SJCRH30 (cell line): ENCODE results near the gene TCAF1. TPM values are rescaled to one million over a fixed set of nuclear protein-coding genes. Genes with fewer than 3 reads are reported as not detected.

Source experiments
- DNase-seq, 2 experiments: peaks; one replicate each; pipeline ENCODE4 v3.0.0-alpha.2; 2015 to 2020
- H3K27ac ChIP-seq: fragments of 250-450 bp; sonication (Bioruptor Pico); 2 replicates; pipeline ENCODE4 v1.5.1; 2020; ENCODE audit warnings: mild to moderate bottlenecking, moderate library complexity
- H3K27me3 ChIP-seq: fragments of 250-450 bp; sonication (Bioruptor Pico); 2 replicates; pipeline ENCODE4 v1.5.1; 2020; ENCODE audit warnings: mild to moderate bottlenecking, moderate library complexity
- H3K36me3 ChIP-seq: fragments of 250-450 bp; sonication (Bioruptor Pico); 2 replicates; pipeline ENCODE4 v1.5.1; 2020; ENCODE audit warnings: mild to moderate bottlenecking, moderate library complexity
- H3K4me1 ChIP-seq: fragments of 250-450 bp; sonication (Bioruptor Pico); 2 replicates; pipeline ENCODE4 v1.5.1; 2020; ENCODE audit warnings: mild to moderate bottlenecking, moderate library complexity
- H3K4me3 ChIP-seq: fragments of 250-450 bp; sonication (Bioruptor Pico); 2 replicates; pipeline ENCODE4 v1.5.1; 2020; ENCODE audit warnings: mild to moderate bottlenecking, moderate library complexity
- H3K9me3 ChIP-seq: fragments of 250-450 bp; sonication (Bioruptor Pico); replicated peaks from 2 replicates; pipeline ENCODE4 v1.5.1; 2020; ENCODE audit warnings: mild to moderate bottlenecking, moderate library complexity
- total RNA-seq: library from RNA; depleted of rRNA; stranded (reverse); fragments of >200 nt; shearing (Covaris generic); gene quantifications from 2 replicates; pipeline ENCODE4 v1.2.3, GENCODE V29; 2014

TCAF1 gene
- total RNA-seq, 1 experiment from 2014 or later: 72.2 TPM

DNA sequence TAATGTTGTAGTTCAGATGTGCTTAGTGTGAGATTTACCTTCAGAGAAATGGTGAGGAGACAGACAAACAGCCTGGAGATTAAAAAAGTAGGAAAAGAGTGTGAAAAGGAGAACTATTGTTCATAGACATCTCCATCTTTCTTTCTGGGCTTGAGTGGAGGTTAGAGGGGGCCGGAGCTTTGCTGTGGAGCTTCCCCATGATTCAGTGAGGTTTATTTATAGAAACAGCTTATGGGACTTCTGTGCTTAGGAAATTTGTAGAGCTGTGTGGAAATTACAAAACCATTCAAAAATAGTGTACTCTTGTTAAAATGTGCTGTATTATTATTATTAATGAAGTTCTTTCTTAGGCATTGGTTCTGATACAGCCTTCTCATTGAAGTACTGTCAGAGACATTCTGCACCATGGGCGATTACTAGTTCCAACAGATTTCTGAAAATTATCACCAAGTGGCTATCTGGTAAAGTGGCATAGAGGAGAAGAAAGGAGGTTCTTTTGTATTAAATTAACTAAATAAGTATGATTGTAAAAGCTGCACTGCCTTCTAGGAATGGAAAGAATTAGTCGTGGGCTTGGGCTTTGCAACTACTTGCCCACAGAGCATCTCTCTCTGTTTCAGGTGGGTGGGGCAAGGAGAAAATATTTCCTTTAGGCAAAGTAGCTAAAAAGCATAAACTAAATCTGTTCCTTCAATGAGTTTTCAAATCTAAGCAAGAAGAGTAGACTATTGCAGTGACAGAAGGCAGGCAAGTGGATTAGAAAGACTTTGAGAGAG is 8.7 kb upstream of the TCAF1 start:
- no peak overlapping the region for H3K27ac ChIP-seq
- no peak overlapping the region for H3K4me3 ChIP-seq
- 0 out of 2 replicates have a peak, but pooled peaks cover 3% of the 10 kb centered on the region for H3K27me3 ChIP-seq
- H3K36me3 ChIP-seq: no peaks in the 10 kb centered on the region
- H3K4me1 ChIP-seq: no peaks in the 10 kb centered on the region
- H3K9me3 ChIP-seq: no peaks in the 10 kb centered on the region
- no peak for DNase-seq

- H3K4me3 ChIP-seq: no peak overlapping the region
- no peaks in the 10 kb centered on the region for H3K4me1 ChIP-seq
- H3K9me3 ChIP-seq: no peaks in the 10 kb centered on the region
- no peak overlapping the region for H3K27ac ChIP-seq
- 0 out of 2 replicates have a peak, but pooled peaks cover 3% of the 10 kb centered on the region for H3K27me3 ChIP-seq
- no peaks in the 10 kb centered on the region for H3K36me3 ChIP-seq
- DNase-seq: no peak
Observed at GRCh38 chr7:143909863-143910262, 7.9 kb upstream of the TCAF1 start.

- Histone ChIP-seq H3K4me1 (no peaks in the 10 kb centered on the region), H3K36me3 (no peaks in the 10 kb centered on the region), H3K4me3 (no peak overlapping the region), H3K27me3 (0 out of 2 replicates have a peak, but pooled peaks cover 3% of the 10 kb centered on the region), H3K9me3 (no peaks in the 10 kb centered on the region), H3K27ac (no peak overlapping the region)
- DNase-seq: no peak
Observed at GRCh38 chr7:143908120-143908519, 6.1 kb upstream of the TCAF1 start.

DNA sequence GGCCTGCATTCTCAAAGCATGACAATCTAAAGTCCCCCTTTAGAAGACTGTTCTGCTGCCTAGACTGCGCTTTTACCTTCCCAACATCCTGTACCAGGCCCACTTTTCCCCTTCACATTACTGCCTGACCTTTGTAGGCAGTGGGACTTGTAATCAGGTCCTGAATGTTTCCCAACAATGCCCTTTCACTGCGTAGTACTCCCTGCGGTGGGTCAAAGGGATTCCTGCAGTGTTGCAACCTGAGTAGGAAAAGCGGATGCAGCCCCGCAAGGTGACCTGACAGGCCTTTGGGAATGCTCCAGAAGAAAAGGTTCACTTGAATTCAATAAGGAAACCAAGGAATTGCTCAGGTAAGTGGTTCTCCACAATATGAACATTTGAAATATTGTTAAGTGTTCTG is 4.9 kb upstream of the TCAF1 start:
- Histone ChIP-seq H3K27me3 (0 out of 2 replicates have a peak, but pooled peaks cover 3% of the 10 kb centered on the region), H3K9me3 (no peaks in the 10 kb centered on the region), H3K4me3 (no peak overlapping the region), H3K36me3 (no peaks in the 10 kb centered on the region), H3K27ac (no peak overlapping the region), H3K4me1 (no peaks in the 10 kb centered on the region)
- DNase-seq: no peak

- H3K27me3 ChIP-seq: 0 out of 2 replicates have a peak, but pooled peaks cover 3% of the 10 kb centered on the region
- H3K9me3 ChIP-seq: no peaks in the 10 kb centered on the region
- no peak for DNase-seq
- no peaks in the 10 kb centered on the region for H3K4me1 ChIP-seq
- H3K36me3 ChIP-seq: no peaks in the 10 kb centered on the region
- H3K27ac ChIP-seq: no peak overlapping the region
- no peak overlapping the region for H3K4me3 ChIP-seq
Observed at GRCh38 chr7:143906151-143906550, 4.2 kb upstream of the TCAF1 start.

DNA sequence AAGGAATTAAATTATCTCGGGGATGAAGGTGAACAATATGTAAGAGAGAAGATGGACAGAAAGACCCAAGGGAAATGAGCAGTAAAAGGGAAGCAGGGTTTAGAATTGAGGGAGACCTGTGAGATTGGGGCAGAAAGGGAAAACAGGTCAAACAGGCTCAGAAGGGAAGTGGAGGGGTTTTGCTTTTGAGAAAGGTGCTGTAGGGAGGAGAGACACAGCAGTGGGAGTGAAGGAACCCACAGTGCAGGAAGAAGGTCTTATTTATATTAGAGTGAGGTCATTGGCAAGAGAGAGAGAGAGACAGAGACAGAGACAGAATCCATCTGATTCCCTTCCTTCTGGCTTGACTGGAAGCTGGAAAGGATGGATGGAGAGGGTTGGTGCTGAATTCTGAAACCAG is 3.5 kb upstream of the TCAF1 start:
- Histone ChIP-seq H3K27ac (no peak overlapping the region), H3K27me3 (0 out of 2 replicates have a peak, but pooled peaks cover 3% of the 10 kb centered on the region), H3K36me3 (no peaks in the 10 kb centered on the region), H3K9me3 (no peaks in the 10 kb centered on the region), H3K4me3 (no peak overlapping the region), H3K4me1 (no peaks in the 10 kb centered on the region)
- no peak for DNase-seq

- Histone ChIP-seq H3K4me3 (peak overlapping the region; percentile 75), H3K9me3 (no peaks in the 10 kb centered on the region), H3K4me1 (peaks cover 3% of the 10 kb centered on the region), H3K27ac (peak overlapping the region; percentile 72), H3K36me3 (no peaks in the 10 kb centered on the region), H3K27me3 (0 out of 2 replicates have a peak, but pooled peaks cover 2% of the 10 kb centered on the region)
- DNase-seq: peak in 1 of 2 experiments; percentile 17
Observed at GRCh38 chr7:143902332-143902899, 440 bp upstream of the TCAF1 start.

- DNase-seq: peak in 1 of 2 experiments; percentile 56
- Histone ChIP-seq H3K36me3 (no peaks in the 10 kb centered on the region), H3K27ac (peak overlapping the region; percentile 72), H3K4me3 (peak overlapping the region; percentile 75), H3K27me3 (no peaks in the 10 kb centered on the region), H3K9me3 (no peaks in the 10 kb centered on the region), H3K4me1 (peaks cover 3% of the 10 kb centered on the region)
Observed at GRCh38 chr7:143901332-143901667, 676 bp downstream of the TCAF1 start.

DNA sequence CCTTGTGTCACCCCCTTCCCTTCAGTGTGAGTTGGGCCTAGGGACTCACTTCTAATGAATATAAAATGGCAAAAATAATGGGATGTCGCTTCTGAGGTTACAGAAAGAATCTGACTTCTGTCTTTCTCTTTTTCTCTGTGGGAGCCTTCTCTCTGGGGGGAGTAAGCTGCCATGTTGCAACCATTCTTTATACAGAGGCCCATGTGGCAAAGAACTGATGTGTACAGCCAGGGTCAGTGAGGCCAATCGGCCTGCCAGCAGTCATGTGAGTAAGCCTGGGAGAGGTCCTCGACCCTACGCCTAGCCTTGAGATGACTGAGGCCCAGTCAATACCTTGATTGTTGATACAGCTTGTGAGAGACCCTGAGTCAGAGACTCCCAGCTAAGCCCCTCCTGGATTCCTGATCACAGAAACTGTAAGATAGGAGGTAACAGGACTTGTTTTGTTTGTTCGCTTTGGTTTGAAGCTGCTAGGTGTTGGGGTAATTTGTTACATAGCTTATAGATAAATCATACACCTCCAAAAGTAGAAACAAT is 1.7 kb downstream of the TCAF1 start:
- Histone ChIP-seq H3K4me3 (peak overlapping the region; percentile 75), H3K36me3 (no peaks in the 10 kb centered on the region), H3K4me1 (peaks cover 3% of the 10 kb centered on the region), H3K27ac (no peak overlapping the region), H3K9me3 (no peaks in the 10 kb centered on the region), H3K27me3 (no peaks in the 10 kb centered on the region)
- no peak for DNase-seq

GRCh38 chr7:143898810-143899209 is 3.2 kb downstream of the TCAF1 start:
- Histone ChIP-seq H3K4me1 (peaks cover 3% of the 10 kb centered on the region), H3K9me3 (no peaks in the 10 kb centered on the region), H3K36me3 (peaks cover 7% of the 10 kb centered on the region; the same call in 1 of the 2 replicates), H3K27me3 (no peaks in the 10 kb centered on the region), H3K4me3 (no peak overlapping the region), H3K27ac (no peak overlapping the region)
- no peak for DNase-seq

DNA sequence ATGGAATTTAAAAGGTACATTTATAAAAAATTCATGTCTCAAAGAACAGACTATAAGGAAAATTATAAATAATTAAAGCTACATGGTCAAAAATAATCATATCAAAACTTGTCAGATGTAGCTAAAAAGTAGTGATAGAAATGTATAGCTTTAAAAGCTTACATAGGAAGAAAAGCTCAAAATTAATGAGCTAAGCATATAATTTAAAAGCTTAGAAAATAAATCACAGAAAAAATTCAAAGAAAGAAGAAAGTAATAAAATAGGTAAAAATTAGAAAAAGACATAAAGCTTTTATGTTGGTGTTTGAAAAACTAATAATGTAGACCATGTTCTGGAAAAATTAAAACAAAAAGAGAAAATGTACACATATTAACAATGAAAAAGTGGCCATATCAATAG is 5.3 kb downstream of the TCAF1 start:
- Histone ChIP-seq H3K9me3 (peaks cover 4% of the 10 kb centered on the region; the same call in 1 of the 2 replicates), H3K27ac (no peak overlapping the region), H3K27me3 (no peaks in the 10 kb centered on the region), H3K36me3 (peaks cover 8% of the 10 kb centered on the region; the same call in 1 of the 2 replicates), H3K4me1 (peaks cover 3% of the 10 kb centered on the region), H3K4me3 (no peak overlapping the region)
- no peak for DNase-seq

- H3K4me1 ChIP-seq: no peaks in the 10 kb centered on the region
- peaks cover 21% of the 10 kb centered on the region for H3K36me3 ChIP-seq
- H3K9me3 ChIP-seq: peaks cover 11% of the 10 kb centered on the region; the same call in 1 of the 2 replicates
- H3K4me3 ChIP-seq: no peak overlapping the region
- H3K27me3 ChIP-seq: no peaks in the 10 kb centered on the region
- no peak overlapping the region for H3K27ac ChIP-seq
- DNase-seq: peak in 1 of 2 experiments; percentile 33
Observed at GRCh38 chr7:143892527-143893300, 9.3 kb downstream of the TCAF1 start.

- H3K36me3 ChIP-seq: peaks cover 21% of the 10 kb centered on the region
- H3K4me1 ChIP-seq: no peaks in the 10 kb centered on the region
Observed at GRCh38 chr7:143891457-143891856, 10.5 kb downstream of the TCAF1 start.

GRCh38 chr7:143890558-143890957 is 11.4 kb downstream of the TCAF1 start:
- Histone ChIP-seq H3K4me3 (no peak overlapping the region), H3K36me3 (peaks cover 21% of the 10 kb centered on the region), H3K9me3 (peaks cover 11% of the 10 kb centered on the region; the same call in 1 of the 2 replicates), H3K4me1 (no peaks in the 10 kb centered on the region), H3K27ac (no peak overlapping the region), H3K27me3 (no peaks in the 10 kb centered on the region)
- DNase-seq: no peak

More at GRCh38 chr7:143891457-143891856, 10.5 kb downstream of the TCAF1 start:
- Histone ChIP-seq H3K4me3 (no peak overlapping the region), H3K9me3 (peaks cover 11% of the 10 kb centered on the region; the same call in 1 of the 2 replicates), H3K27me3 (no peaks in the 10 kb centered on the region), H3K27ac (no peak overlapping the region)
- DNase-seq: no peak
